ENCODE measurements around the gene RUFY3.

Gene RUFY3

GRCh38 chr4:70687821-70688794, 33.7 kb upstream of the RUFY3 start, which contains the start of gene UTP3 (continued):
- TF ChIP-seq ZSCAN18 (tag by site-specific recombination; IDR thresholded peaks at IDR 0.05) (peak; percentile 84), ZNF596 (tag by site-specific recombination; IDR thresholded peaks at IDR 0.05) (no peak), ZNF48 (tag by site-specific recombination; IDR thresholded peaks at IDR 0.05) (no peak), BCL11B (tag by site-specific recombination; IDR thresholded peaks at IDR 0.05; ENCODE audit: low read depth) (no peak), ZBTB20 (tag by site-specific recombination; IDR thresholded peaks at IDR 0.05) (no peak; the same call in 1 of the 2 replicates), YY2 (tag by site-specific recombination; IDR thresholded peaks at IDR 0.05) (0 out of 2 replicates have a peak, but pooled peaks have one; percentile 17), ZNF112 (tag by site-specific recombination; IDR thresholded peaks at IDR 0.05) (no peak), ZBTB26 (tag by site-specific recombination; optimal IDR thresholded peaks at IDR 0.05) (peak; percentile 68), ZNF473 (tag by site-specific recombination; IDR thresholded peaks at IDR 0.05) (no peak), BCL6B (tag by site-specific recombination; IDR thresholded peaks at IDR 0.05) (no peak), ZFHX2 (tag by site-specific recombination; conservative IDR thresholded peaks at IDR 0.05) (peak; percentile 63), ZNF391 (tag by site-specific recombination; IDR thresholded peaks at IDR 0.05; ENCODE audit: borderline replicate concordance, low read depth) (peak; percentile 94; the same call in 1 of the 2 replicates), ZNF354C (tag by site-specific recombination; IDR thresholded peaks at IDR 0.05; ENCODE audit: borderline replicate concordance, low read depth) (no peak), ZNF571 (tag by site-specific recombination; IDR thresholded peaks at IDR 0.05) (no peak), HOXD13 (CRISPR knock-in tag; IDR thresholded peaks at IDR 0.05; ENCODE audit: borderline replicate concordance) (no peak), ZNF302 (tag by site-specific recombination; IDR thresholded peaks at IDR 0.05; ENCODE audit: low read depth) (no peak), REST (tag by site-specific recombination; IDR thresholded peaks at IDR 0.05) (peak; percentile 64; the same call in 1 of the 2 replicates), ZNF664 (tag by site-specific recombination; IDR thresholded peaks at IDR 0.05) (peak; percentile 71), ZNF423 (tag by site-specific recombination; IDR thresholded peaks at IDR 0.05) (no peak), ZEB2 (tag by site-specific recombination; IDR thresholded peaks at IDR 0.05) (peak; percentile 98), ZNF549 (tag by site-specific recombination; IDR thresholded peaks at IDR 0.05) (no peak), ZNF692 (tag by site-specific recombination; IDR thresholded peaks at IDR 0.05) (peak; percentile 91), ZNF555 (tag by site-specific recombination; conservative IDR thresholded peaks at IDR 0.05) (no peak), CTCF (tag by site-specific recombination; IDR thresholded peaks at IDR 0.05) (peak; percentile 96), TRIM28 (IDR thresholded peaks at IDR 0.05; ENCODE audit: borderline replicate concordance, low read length) (peak; percentile 98), ZNF610 (tag by site-specific recombination; IDR thresholded peaks at IDR 0.05; ENCODE audit: borderline replicate concordance) (peak; percentile 84), ZNF223 (tag by site-specific recombination; IDR thresholded peaks at IDR 0.05) (no peak), ZNF24 (tag by site-specific recombination; IDR thresholded peaks at IDR 0.05) (peak; percentile 90; the same call in 1 of the 2 replicates)
